ENCODE results near the gene CYP39A1. TPM values are rescaled to one million over a fixed set of nuclear protein-coding genes. Genes with fewer than 3 reads are reported as not detected.

The CYP39A1 gene
- total and polyA plus RNA-seq, 2 donors, result 1.2 to 1.7 TPM

DNA sequence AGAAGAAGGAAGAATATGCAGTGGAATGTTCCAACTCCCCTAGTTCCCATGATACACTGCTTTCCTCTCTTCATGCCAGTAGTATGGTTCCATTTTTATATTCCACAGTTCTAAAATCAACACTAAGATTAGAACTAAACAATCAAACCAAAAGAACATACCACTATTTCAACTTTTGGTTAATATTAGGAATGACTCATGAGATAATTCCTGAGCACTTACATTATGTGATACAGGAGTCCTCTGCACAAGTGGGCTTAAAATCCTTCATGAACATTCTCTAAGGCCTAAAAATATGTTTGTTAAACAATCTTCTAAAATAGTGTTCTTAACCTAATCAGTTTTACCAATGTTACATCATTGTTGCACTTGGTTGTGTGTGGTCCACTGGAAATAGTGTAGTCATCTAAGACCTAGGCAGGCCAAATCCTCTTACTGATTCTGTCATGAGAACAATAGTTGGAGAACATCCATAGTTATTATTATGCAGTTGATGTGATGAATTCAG, 131.1 kb downstream of the CYP39A1 start:
- H3K9me3 ChIP-seq (ENCODE audit: control insufficient read depth in 2 of 2, insufficient read depth in 1 of 2, low read length in 1 of 2), result no peaks in the 10 kb centered on the region
- H3K4me3 ChIP-seq (ENCODE audit: low read length in 2 of 2), result no peak overlapping the region
- no peak overlapping the region for H3K27ac ChIP-seq (ENCODE audit: low read depth in 1 of 2, low read length in 1 of 2)
- no peaks in the 10 kb centered on the region for H3K36me3 ChIP-seq (ENCODE audit: control insufficient read depth in 2 of 2, insufficient read depth in 2 of 2, low read length in 1 of 2)
- DNase-seq (ENCODE audit: low read depth in 6 of 9, low spot score in 9 of 9), result no peak
- H3K27me3 ChIP-seq (ENCODE audit: control insufficient read depth in 2 of 2, insufficient read depth in 1 of 2, low read length in 1 of 2), result no peaks in the 10 kb centered on the region
- H3K4me1 ChIP-seq (ENCODE audit: control insufficient read depth in 2 of 2, insufficient read depth in 2 of 2, low read length in 2 of 2), result no peaks in the 10 kb centered on the region

GRCh38 chr6:46517202-46517601, 135.4 kb downstream of the CYP39A1 start:
- no peak overlapping the region for H3K4me3 ChIP-seq (ENCODE audit: low read length in 2 of 2)
- no peaks in the 10 kb centered on the region for H3K27me3 ChIP-seq (ENCODE audit: control insufficient read depth in 2 of 2, insufficient read depth in 1 of 2, low read length in 1 of 2)
- no peaks in the 10 kb centered on the region for H3K9me3 ChIP-seq (ENCODE audit: control insufficient read depth in 2 of 2, insufficient read depth in 1 of 2, low read length in 1 of 2)
- no peaks in the 10 kb centered on the region for H3K36me3 ChIP-seq (ENCODE audit: control insufficient read depth in 2 of 2, insufficient read depth in 2 of 2, low read length in 1 of 2)
- no peak for DNase-seq (ENCODE audit: low read depth in 6 of 9, low spot score in 9 of 9)
- H3K27ac ChIP-seq (ENCODE audit: low read depth in 1 of 2, low read length in 1 of 2), result no peak overlapping the region
- H3K4me1 ChIP-seq (ENCODE audit: control insufficient read depth in 2 of 2, insufficient read depth in 2 of 2, low read length in 2 of 2), result no peaks in the 10 kb centered on the region

GRCh38 chr6:46513533-46513932, 139.1 kb downstream of the CYP39A1 start:
- no peaks in the 10 kb centered on the region for H3K27me3 ChIP-seq (ENCODE audit: control insufficient read depth in 2 of 2, insufficient read depth in 1 of 2, low read length in 1 of 2)
- H3K9me3 ChIP-seq (ENCODE audit: control insufficient read depth in 2 of 2, insufficient read depth in 1 of 2, low read length in 1 of 2), result no peaks in the 10 kb centered on the region
- H3K27ac ChIP-seq (ENCODE audit: low read depth in 1 of 2, low read length in 1 of 2), result no peak overlapping the region
- WGBS, result 96% methylated on average over 2 of the region's 2 CpGs
- DNase-seq (ENCODE audit: low read depth in 6 of 9, low spot score in 9 of 9), result no peak
- H3K4me3 ChIP-seq (ENCODE audit: low read length in 2 of 2), result no peak overlapping the region
- H3K36me3 ChIP-seq (ENCODE audit: control insufficient read depth in 2 of 2, insufficient read depth in 2 of 2, low read length in 1 of 2), result no peaks in the 10 kb centered on the region
- no peaks in the 10 kb centered on the region for H3K4me1 ChIP-seq (ENCODE audit: control insufficient read depth in 2 of 2, insufficient read depth in 2 of 2, low read length in 2 of 2)

GRCh38 chr6:46511320-46511719, 141.3 kb downstream of the CYP39A1 start:
- 97% methylated on average over 7 of the region's 7 CpGs for WGBS
- no peak overlapping the region for H3K27ac ChIP-seq (ENCODE audit: low read depth in 1 of 2, low read length in 1 of 2)

DNA sequence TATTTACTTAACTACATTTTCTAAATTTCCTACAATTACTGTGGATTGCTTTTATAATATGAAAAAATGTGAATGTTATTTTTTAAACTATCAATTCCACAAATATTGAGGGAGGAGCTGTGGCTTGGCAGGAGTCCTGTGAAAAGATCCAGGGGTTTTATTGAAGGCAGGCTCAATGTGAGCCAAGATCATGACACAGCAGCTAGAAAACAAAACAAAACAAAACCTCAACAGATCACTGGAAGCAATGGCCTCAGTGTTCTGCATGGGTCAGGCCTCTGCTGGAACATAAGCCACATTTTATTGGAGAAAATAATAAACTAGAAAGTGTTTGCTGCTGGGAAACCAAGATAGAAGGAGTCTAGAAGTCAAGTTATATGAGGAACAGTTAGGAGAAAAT, 142.0 kb downstream of the CYP39A1 start:
- no peak for DNase-seq (ENCODE audit: low read depth in 6 of 9, low spot score in 9 of 9)
- Histone ChIP-seq H3K9me3 (ENCODE audit: control insufficient read depth in 2 of 2, insufficient read depth in 1 of 2, low read length in 1 of 2) (no peaks in the 10 kb centered on the region), H3K4me1 (ENCODE audit: control insufficient read depth in 2 of 2, insufficient read depth in 2 of 2, low read length in 2 of 2) (no peaks in the 10 kb centered on the region), H3K4me3 (ENCODE audit: low read length in 2 of 2) (no peak overlapping the region), H3K27ac (ENCODE audit: low read depth in 1 of 2, low read length in 1 of 2) (no peak overlapping the region), H3K27me3 (ENCODE audit: control insufficient read depth in 2 of 2, insufficient read depth in 1 of 2, low read length in 1 of 2) (no peaks in the 10 kb centered on the region), H3K36me3 (ENCODE audit: control insufficient read depth in 2 of 2, insufficient read depth in 2 of 2, low read length in 1 of 2) (no peaks in the 10 kb centered on the region)

More at GRCh38 chr6:46511320-46511719, 141.3 kb downstream of the CYP39A1 start:
- H3K4me3 ChIP-seq (ENCODE audit: low read length in 2 of 2), result no peak overlapping the region
- no peak for DNase-seq (ENCODE audit: low read depth in 6 of 9, low spot score in 9 of 9)
- no peaks in the 10 kb centered on the region for H3K9me3 ChIP-seq (ENCODE audit: control insufficient read depth in 2 of 2, insufficient read depth in 1 of 2, low read length in 1 of 2)
- no peaks in the 10 kb centered on the region for H3K4me1 ChIP-seq (ENCODE audit: control insufficient read depth in 2 of 2, insufficient read depth in 2 of 2, low read length in 2 of 2)
- no peaks in the 10 kb centered on the region for H3K27me3 ChIP-seq (ENCODE audit: control insufficient read depth in 2 of 2, insufficient read depth in 1 of 2, low read length in 1 of 2)
- no peaks in the 10 kb centered on the region for H3K36me3 ChIP-seq (ENCODE audit: control insufficient read depth in 2 of 2, insufficient read depth in 2 of 2, low read length in 1 of 2)

DNA sequence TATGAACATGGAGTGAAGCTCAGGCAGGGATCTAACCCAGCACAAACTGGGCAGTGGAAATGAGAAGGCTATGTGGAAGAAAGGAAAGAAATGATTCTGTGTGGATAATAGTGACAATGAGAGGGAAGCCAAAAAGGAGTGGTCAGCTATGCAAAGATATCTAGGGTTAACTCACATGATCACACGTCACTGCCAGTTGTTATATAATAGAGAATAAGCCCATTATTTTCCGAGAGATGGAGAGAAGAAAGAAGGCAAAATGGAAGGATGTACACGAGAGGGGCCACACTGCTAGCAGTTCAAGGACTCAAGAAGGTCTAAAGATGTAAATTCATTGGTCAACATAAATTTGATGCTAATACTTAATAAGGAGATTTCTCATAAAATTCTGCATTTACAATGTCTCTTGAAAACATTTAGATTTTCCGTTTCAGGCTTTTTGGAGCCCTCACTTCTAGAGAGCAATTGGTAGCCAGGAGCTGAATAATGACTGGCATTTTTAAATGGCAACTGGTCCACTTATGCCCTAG, 142.6 kb downstream of the CYP39A1 start:
- no peak overlapping the region for H3K27ac ChIP-seq (ENCODE audit: low read depth in 1 of 2, low read length in 1 of 2)
- H3K27me3 ChIP-seq (ENCODE audit: control insufficient read depth in 2 of 2, insufficient read depth in 1 of 2, low read length in 1 of 2), result no peaks in the 10 kb centered on the region
- 95% methylated on average over 4 of the region's 4 CpGs for WGBS
- DNase-seq (ENCODE audit: low read depth in 6 of 9, low spot score in 9 of 9), result no peak
- no peaks in the 10 kb centered on the region for H3K4me1 ChIP-seq (ENCODE audit: control insufficient read depth in 2 of 2, insufficient read depth in 2 of 2, low read length in 2 of 2)
- no peak overlapping the region for H3K4me3 ChIP-seq (ENCODE audit: low read length in 2 of 2)
- H3K9me3 ChIP-seq (ENCODE audit: control insufficient read depth in 2 of 2, insufficient read depth in 1 of 2, low read length in 1 of 2), result no peaks in the 10 kb centered on the region
- H3K36me3 ChIP-seq (ENCODE audit: control insufficient read depth in 2 of 2, insufficient read depth in 2 of 2, low read length in 1 of 2), result no peaks in the 10 kb centered on the region

GRCh38 chr6:46509063-46509462, 143.6 kb downstream of the CYP39A1 start:
- no peak for DNase-seq (ENCODE audit: low read depth in 6 of 9, low spot score in 9 of 9)
- Histone ChIP-seq H3K4me3 (ENCODE audit: low read length in 2 of 2) (no peak overlapping the region), H3K4me1 (ENCODE audit: control insufficient read depth in 2 of 2, insufficient read depth in 2 of 2, low read length in 2 of 2) (no peaks in the 10 kb centered on the region), H3K27ac (ENCODE audit: low read depth in 1 of 2, low read length in 1 of 2) (no peak overlapping the region), H3K9me3 (ENCODE audit: control insufficient read depth in 2 of 2, insufficient read depth in 1 of 2, low read length in 1 of 2) (no peaks in the 10 kb centered on the region), H3K27me3 (ENCODE audit: control insufficient read depth in 2 of 2, insufficient read depth in 1 of 2, low read length in 1 of 2) (no peaks in the 10 kb centered on the region), H3K36me3 (ENCODE audit: control insufficient read depth in 2 of 2, insufficient read depth in 2 of 2, low read length in 1 of 2) (no peaks in the 10 kb centered on the region)
- 89% methylated on average over 4 of the region's 4 CpGs for WGBS

DNA sequence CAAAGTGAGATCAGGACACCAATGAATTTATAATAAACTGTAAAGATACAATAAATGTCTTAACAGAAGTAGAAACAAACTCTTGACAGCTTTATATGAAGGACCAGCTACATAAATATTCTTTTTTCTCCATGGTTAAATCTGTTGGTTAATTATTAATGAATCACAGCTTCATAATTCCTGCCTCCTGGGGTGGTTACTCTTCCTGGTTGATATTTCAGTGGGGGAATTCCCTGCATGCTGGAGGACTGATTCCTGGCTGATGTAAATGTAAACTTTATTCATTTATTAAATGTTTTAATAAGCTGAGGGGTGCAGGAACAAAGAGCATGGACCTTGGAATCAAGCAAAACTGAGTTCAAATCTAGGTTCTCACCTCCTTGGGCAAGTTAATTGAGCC, 145.2 kb downstream of the CYP39A1 start:
- Histone ChIP-seq H3K4me3 (ENCODE audit: low read length in 2 of 2) (no peak overlapping the region), H3K36me3 (ENCODE audit: control insufficient read depth in 2 of 2, insufficient read depth in 2 of 2, low read length in 1 of 2) (no peaks in the 10 kb centered on the region), H3K27ac (ENCODE audit: low read depth in 1 of 2, low read length in 1 of 2) (no peak overlapping the region), H3K27me3 (ENCODE audit: control insufficient read depth in 2 of 2, insufficient read depth in 1 of 2, low read length in 1 of 2) (no peaks in the 10 kb centered on the region), H3K4me1 (ENCODE audit: control insufficient read depth in 2 of 2, insufficient read depth in 2 of 2, low read length in 2 of 2) (no peaks in the 10 kb centered on the region), H3K9me3 (ENCODE audit: control insufficient read depth in 2 of 2, insufficient read depth in 1 of 2, low read length in 1 of 2) (no peaks in the 10 kb centered on the region)
- DNase-seq (ENCODE audit: low read depth in 6 of 9, low spot score in 9 of 9), result no peak

DNA sequence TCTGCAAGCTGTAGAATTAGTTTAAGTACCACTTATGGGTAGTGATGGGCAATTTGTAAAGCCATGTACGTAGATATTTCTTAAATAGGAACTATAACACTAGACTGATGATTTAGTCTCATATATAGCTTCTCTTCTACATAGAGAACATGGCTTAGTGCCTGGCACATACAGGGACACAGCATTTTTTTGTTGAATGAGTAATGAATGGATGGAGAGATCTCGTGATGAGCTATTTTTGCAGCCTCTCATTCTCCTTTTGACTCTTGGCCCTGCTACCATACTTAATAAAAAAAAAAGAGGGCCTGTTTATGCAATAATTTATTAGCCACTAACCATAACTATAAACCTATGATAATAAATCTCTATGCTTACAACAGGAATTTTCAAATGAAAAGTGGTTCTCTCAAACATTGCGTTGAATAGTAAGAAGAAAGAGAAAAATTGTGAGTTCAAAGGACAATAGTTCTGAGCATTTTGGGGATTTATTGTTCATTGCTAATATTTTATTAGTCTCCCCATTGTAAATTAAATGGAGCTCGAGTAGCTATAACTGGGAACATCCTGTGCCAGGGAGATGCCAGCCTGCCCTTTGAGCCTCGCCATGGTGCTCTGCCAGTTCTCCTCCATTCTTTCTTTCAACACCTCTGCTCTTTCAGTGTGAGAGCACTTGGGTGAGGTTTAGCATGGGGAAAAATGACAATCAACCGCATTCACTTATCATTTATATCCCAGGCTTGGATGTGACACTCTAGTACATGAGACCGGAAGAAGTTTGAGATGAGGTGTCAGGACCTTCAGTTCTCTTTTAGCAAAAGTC, 146.7 kb downstream of the CYP39A1 start:
- Histone ChIP-seq H3K27ac (ENCODE audit: low read depth in 1 of 2, low read length in 1 of 2) (no peak overlapping the region), H3K9me3 (ENCODE audit: control insufficient read depth in 2 of 2, insufficient read depth in 1 of 2, low read length in 1 of 2) (no peaks in the 10 kb centered on the region), H3K4me3 (ENCODE audit: low read length in 2 of 2) (no peak overlapping the region), H3K27me3 (ENCODE audit: control insufficient read depth in 2 of 2, insufficient read depth in 1 of 2, low read length in 1 of 2) (no peaks in the 10 kb centered on the region), H3K4me1 (ENCODE audit: control insufficient read depth in 2 of 2, insufficient read depth in 2 of 2, low read length in 2 of 2) (no peaks in the 10 kb centered on the region), H3K36me3 (ENCODE audit: control insufficient read depth in 2 of 2, insufficient read depth in 2 of 2, low read length in 1 of 2) (no peaks in the 10 kb centered on the region)
- 93% methylated on average over 7 of the region's 7 CpGs for WGBS
- no peak for DNase-seq (ENCODE audit: low read depth in 6 of 9, low spot score in 9 of 9)
